Stimulated activated CD4-positive, alpha-beta T cell treated with anti-CD3 and anti-CD28 coated beads, Interleukin-15, amount 100 ng/mL, for 1 hour (primary cell): ENCODE data around the gene SCARF1.

Experiments
- DNase-seq, 2 donors: peaks; one replicate each; pipeline ENCODE4 v3.0.0-alpha.2; 2020; ENCODE audit warnings: low read depth in 1 of 2, low spot score in 1 of 2

Gene SCARF1

GRCh38 chr17:1604831-1605528 lies 40.6 kb downstream of the SCARF1 start:
- no peak for DNase-seq

GRCh38 chr17:1601571-1601970 lies 44.0 kb downstream of the SCARF1 start:
- no peak for DNase-seq

- DNase-seq: no peak
These were observed 47.0 kb downstream of the SCARF1 start for GRCh38 chr17:1598399-1599095.

- no peak for DNase-seq
These were observed 47.6 kb downstream of the SCARF1 start for GRCh38 chr17:1597861-1598342.

GRCh38 chr17:1593630-1593931 lies 52.0 kb downstream of the SCARF1 start:
- DNase-seq: no peak

GRCh38 chr17:1592751-1593629 lies 52.5 kb downstream of the SCARF1 start:
- DNase-seq: no peak

- DNase-seq: no peak
These were observed 54.0 kb downstream of the SCARF1 start for GRCh38 chr17:1591474-1592090.

GRCh38 chr17:1590747-1591473 lies 54.6 kb downstream of the SCARF1 start:
- no peak for DNase-seq

GRCh38 chr17:1590029-1590746 lies 55.3 kb downstream of the SCARF1 start:
- no peak for DNase-seq

- DNase-seq: no peak
These were observed 56.5 kb downstream of the SCARF1 start for GRCh38 chr17:1588821-1589585.

GRCh38 chr17:1584167-1584566 lies 61.4 kb downstream of the SCARF1 start:
- no peak for DNase-seq
